MM.1S (cell line): ENCODE results near the gene ETNK1.

ENCODE experiments used
- EZH2 ChIP-seq: fragments of 300-600 bp; sonication (generic); optimal IDR thresholded peaks from 2 replicates; pipeline ENCODE3; 2017; ENCODE audit warnings: low read depth, mild to moderate bottlenecking, antibody characterized with exemption, low read length, mixed read lengths
- TF ChIP-seq, protein P1 (sequence below): fragments of 300-600 bp; sonication (generic); IDR thresholded peaks from 2 replicates; pipeline ENCODE4 v1.5.1; 2016; ENCODE audit warnings: antibody characterized with exemption, low read length, mixed read lengths

DNA sequence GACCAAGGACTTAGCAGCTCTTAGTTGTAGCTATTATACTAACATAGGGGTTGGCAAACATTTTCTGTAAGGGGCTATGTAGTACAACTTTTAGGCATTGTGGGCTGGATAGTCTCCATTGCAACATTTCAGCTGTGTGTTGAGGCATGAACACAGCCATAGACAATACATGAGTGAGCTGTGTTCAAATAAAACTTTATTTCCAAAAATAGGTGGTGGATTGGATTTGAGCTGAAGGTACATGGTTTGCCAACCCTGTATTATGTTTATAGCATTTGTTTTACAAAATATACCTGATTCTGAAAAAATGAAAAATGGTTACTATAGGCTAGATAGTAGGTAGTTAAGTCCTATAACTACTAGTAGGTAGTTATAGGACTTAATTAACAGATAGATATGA, 40.5 kb downstream of the ETNK1 start:
- TF ChIP-seq, protein P1, sequence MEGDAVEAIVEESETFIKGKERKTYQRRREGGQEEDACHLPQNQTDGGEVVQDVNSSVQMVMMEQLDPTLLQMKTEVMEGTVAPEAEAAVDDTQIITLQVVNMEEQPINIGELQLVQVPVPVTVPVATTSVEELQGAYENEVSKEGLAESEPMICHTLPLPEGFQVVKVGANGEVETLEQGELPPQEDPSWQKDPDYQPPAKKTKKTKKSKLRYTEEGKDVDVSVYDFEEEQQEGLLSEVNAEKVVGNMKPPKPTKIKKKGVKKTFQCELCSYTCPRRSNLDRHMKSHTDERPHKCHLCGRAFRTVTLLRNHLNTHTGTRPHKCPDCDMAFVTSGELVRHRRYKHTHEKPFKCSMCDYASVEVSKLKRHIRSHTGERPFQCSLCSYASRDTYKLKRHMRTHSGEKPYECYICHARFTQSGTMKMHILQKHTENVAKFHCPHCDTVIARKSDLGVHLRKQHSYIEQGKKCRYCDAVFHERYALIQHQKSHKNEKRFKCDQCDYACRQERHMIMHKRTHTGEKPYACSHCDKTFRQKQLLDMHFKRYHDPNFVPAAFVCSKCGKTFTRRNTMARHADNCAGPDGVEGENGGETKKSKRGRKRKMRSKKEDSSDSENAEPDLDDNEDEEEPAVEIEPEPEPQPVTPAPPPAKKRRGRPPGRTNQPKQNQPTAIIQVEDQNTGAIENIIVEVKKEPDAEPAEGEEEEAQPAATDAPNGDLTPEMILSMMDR, result no peak
- TF ChIP-seq EZH2, result no peak
